ENCODE measurements around the gene CARS2. TPM values are rescaled to one million over a fixed set of nuclear protein-coding genes. Genes with fewer than 3 reads are reported as not detected.

CARS2 gene
- polyA plus RNA-seq, 10 donors: 35.8 to 61.4 (median 47.4) TPM

Other genes with a start within 250 kb of the CARS2 start
- 1 to 10 TPM; 1.5 to 3.3 (median 2.5) TPM for gene RAB20, start 144.4 kb downstream of the CARS2 start, polyA plus RNA-seq (ENCODE audit: insufficient read length in 10 of 10)
- 10 to 100 TPM; 24.3 to 30.1 (median 27.2) TPM for gene NAXD, start 90.6 kb downstream of the CARS2 start, polyA plus RNA-seq (ENCODE audit: insufficient read length in 10 of 10)
- gene ING1, start 7.6 kb upstream of the CARS2 start, polyA plus RNA-seq (ENCODE audit: insufficient read length in 10 of 10): 10 to 100 TPM in 8 of 10 donors, 1 to 10 TPM in 2; 8.9 to 18.3 (median 10.6) TPM
- 100 to 1,000 TPM; 122 to 338 (median 164) TPM for gene ANKRD10, start 209.0 kb upstream of the CARS2 start, polyA plus RNA-seq (ENCODE audit: insufficient read length in 10 of 10)